ENCODE data around the gene MMP25.

DNA sequence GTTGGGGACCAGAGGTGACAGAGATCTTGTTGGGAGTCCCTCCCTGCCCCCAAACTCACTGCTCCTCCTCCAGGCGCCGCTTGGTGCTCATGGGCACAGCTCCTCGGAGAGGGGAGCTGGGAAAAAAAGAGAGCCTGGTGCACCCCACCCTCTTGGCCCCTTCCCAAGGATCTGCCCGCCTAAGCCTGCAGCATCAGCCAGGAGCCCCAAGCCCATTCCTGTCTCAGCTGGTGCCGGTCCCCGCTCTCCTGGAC lies 23.0 kb upstream of the MMP25 start:
- no peak for TF ChIP-seq EZH2 (IDR thresholded peaks at IDR 0.05; ENCODE audit: borderline replicate concordance, low read depth, low read length, poor library complexity, severe bottlenecking)
- TF ChIP-seq, protein P1, sequence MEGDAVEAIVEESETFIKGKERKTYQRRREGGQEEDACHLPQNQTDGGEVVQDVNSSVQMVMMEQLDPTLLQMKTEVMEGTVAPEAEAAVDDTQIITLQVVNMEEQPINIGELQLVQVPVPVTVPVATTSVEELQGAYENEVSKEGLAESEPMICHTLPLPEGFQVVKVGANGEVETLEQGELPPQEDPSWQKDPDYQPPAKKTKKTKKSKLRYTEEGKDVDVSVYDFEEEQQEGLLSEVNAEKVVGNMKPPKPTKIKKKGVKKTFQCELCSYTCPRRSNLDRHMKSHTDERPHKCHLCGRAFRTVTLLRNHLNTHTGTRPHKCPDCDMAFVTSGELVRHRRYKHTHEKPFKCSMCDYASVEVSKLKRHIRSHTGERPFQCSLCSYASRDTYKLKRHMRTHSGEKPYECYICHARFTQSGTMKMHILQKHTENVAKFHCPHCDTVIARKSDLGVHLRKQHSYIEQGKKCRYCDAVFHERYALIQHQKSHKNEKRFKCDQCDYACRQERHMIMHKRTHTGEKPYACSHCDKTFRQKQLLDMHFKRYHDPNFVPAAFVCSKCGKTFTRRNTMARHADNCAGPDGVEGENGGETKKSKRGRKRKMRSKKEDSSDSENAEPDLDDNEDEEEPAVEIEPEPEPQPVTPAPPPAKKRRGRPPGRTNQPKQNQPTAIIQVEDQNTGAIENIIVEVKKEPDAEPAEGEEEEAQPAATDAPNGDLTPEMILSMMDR (conservative IDR thresholded peaks at IDR 0.05; ENCODE audit: low read depth, low read length): no peak

Data from A673 (cell line).